Mucosa of stomach (tissue), 1 donor: ENCODE measurements around the gene CHMP6.
"Not testable (repeated sequence)": the region's sequence is repeated elsewhere in the genome, so short reads cannot be mapped to it uniquely, and the experiment has no call there.

Experiments
- H3K27me3 ChIP-seq: one replicate; pipeline ENCODE4 v1.7.0; 2013; ENCODE audit warnings: mild to moderate bottlenecking, low read length; ENCODE audit not compliant: control insufficient read depth, insufficient read depth
- H3K36me3 ChIP-seq: one replicate; pipeline ENCODE4 v1.7.0; 2013; ENCODE audit warnings: low read length; ENCODE audit not compliant: control insufficient read depth, insufficient read depth
- H3K4me1 ChIP-seq: one replicate; pipeline ENCODE4 v1.7.0; 2013; ENCODE audit warnings: mild to moderate bottlenecking, low read length; ENCODE audit not compliant: control insufficient read depth, insufficient read depth
- H3K4me3 ChIP-seq: one replicate; pipeline ENCODE4 v1.7.0; 2013; ENCODE audit warnings: low read length
- H3K9ac ChIP-seq: one replicate; pipeline ENCODE4 v1.7.0; 2013; ENCODE audit warnings: mild to moderate bottlenecking, low read length, moderate library complexity
- H3K9me3 ChIP-seq: one replicate; pipeline ENCODE4 v1.7.0; 2013; ENCODE audit warnings: mild to moderate bottlenecking, low read length, moderate library complexity; ENCODE audit not compliant: control insufficient read depth
- donor health status: Pancreatic carcinoma.

Gene CHMP6

GRCh38 chr17:81003711-81004475, 12.3 kb downstream of the CHMP6 start:
- Histone ChIP-seq H3K9me3 (no peaks in the 10 kb centered on the region), H3K27me3 (peaks cover 17% of the 10 kb centered on the region), H3K4me3 (no peak overlapping the region), H3K9ac (no peak overlapping the region), H3K36me3 (no peaks in the 10 kb centered on the region), H3K4me1 (peaks cover 30% of the 10 kb centered on the region)

GRCh38 chr17:81006891-81007290, 15.2 kb downstream of the CHMP6 start:
- peaks cover 17% of the 10 kb centered on the region for H3K27me3 ChIP-seq

DNA sequence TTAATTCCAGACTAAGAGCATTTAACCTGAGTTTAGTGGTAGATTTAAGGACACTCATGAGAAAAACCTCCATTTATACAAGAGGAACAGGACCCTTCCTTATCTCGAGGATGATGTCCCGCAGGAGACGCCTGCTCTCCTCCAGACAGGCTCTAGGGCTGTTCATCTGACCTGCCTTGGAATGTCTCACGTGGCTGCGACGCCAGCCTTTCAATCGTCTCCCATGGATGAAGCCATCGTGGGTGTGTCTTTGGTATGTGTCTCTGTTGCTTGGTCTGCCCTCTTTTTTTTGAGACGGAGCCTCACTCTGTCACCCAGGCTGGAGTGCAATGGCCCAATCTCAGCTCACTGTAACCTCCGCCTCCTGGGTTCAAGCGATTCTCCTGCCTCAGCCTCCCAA, 16.5 kb downstream of the CHMP6 start:
- Histone ChIP-seq H3K4me3 (no peak overlapping the region), H3K9me3 (no peaks in the 10 kb centered on the region), H3K36me3 (no peaks in the 10 kb centered on the region), H3K9ac (no peak overlapping the region), H3K27me3 (peaks cover 17% of the 10 kb centered on the region), H3K4me1 (peaks cover 5% of the 10 kb centered on the region)

More at GRCh38 chr17:81006891-81007290, 15.2 kb downstream of the CHMP6 start:
- Histone ChIP-seq H3K9ac (no peak overlapping the region), H3K4me1 (peaks cover 15% of the 10 kb centered on the region), H3K36me3 (no peaks in the 10 kb centered on the region), H3K4me3 (no peak overlapping the region), H3K9me3 (no peaks in the 10 kb centered on the region)

GRCh38 chr17:81009136-81009535, 17.5 kb downstream of the CHMP6 start:
- no peaks in the 10 kb centered on the region for H3K4me1 ChIP-seq
- H3K4me3 ChIP-seq = no peak overlapping the region
- no peaks in the 10 kb centered on the region for H3K36me3 ChIP-seq
- H3K9me3 ChIP-seq = no peaks in the 10 kb centered on the region
- peaks cover 9% of the 10 kb centered on the region for H3K27me3 ChIP-seq
- no peak overlapping the region for H3K9ac ChIP-seq

GRCh38 chr17:81010935-81011334, 19.3 kb downstream of the CHMP6 start:
- H3K9me3 ChIP-seq = no peaks in the 10 kb centered on the region
- no peaks in the 10 kb centered on the region for H3K36me3 ChIP-seq
- H3K4me1 ChIP-seq = no peaks in the 10 kb centered on the region
- H3K4me3 ChIP-seq = no peak overlapping the region
- no peaks in the 10 kb centered on the region for H3K27me3 ChIP-seq
- no peak overlapping the region for H3K9ac ChIP-seq

- Histone ChIP-seq H3K27me3 (no peaks in the 10 kb centered on the region), H3K9ac (no peak overlapping the region), H3K4me3 (no peak overlapping the region), H3K4me1 (no peaks in the 10 kb centered on the region), H3K36me3 (no peaks in the 10 kb centered on the region), H3K9me3 (no peaks in the 10 kb centered on the region)
Measured at GRCh38 chr17:81011951-81012350, 20.3 kb downstream of the CHMP6 start.

DNA sequence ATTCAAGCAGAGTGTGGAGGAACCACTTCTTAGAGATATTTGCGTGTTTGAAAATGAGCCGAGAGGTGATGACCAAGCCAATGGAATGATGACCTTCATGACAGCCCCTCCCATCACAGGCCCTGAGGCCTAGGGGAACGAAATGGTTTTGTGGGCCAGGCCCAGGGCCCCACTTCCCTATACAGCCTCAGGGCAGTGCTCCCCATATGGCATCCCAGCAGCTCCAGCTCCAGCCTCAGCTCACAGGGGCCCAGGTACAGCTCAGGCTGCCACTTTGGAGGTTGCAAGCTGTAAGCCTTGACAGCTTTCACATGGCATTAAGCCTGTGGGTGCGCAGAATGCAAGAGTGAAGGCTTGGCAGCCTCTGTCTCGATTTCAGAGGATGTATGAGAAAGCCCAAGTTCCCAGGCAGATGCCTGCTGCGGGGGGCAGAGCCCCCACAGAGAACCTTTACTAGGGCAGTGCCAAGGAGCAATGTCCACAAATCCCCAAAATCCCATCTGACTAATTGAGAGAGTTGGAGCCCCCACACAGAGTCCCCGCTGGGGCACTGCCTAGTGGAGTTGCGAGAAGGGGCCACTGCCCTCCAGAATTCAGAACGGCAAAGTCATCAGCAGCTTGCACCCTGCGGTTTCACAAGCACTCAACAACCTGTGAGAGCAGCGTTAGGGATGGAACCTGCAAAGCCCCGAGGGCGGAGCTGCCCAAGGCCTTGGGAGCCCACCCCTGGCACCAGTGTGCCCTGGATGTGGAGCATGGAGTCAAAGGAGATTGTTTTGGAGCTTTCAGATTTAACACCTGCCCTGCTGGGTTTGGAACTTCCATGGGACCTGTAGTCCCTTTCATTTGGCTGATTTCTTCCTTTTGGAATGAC, 21.2 kb downstream of the CHMP6 start:
- H3K4me3 ChIP-seq = no peak overlapping the region
- no peaks in the 10 kb centered on the region for H3K27me3 ChIP-seq

GRCh38 chr17:81013642-81014041, 22.0 kb downstream of the CHMP6 start:
- Histone ChIP-seq H3K4me3 (no peak overlapping the region), H3K36me3 (no peaks in the 10 kb centered on the region), H3K9me3 (no peaks in the 10 kb centered on the region), H3K27me3 (no peaks in the 10 kb centered on the region), H3K9ac (no peak overlapping the region), H3K4me1 (peaks cover 13% of the 10 kb centered on the region)

More for the DNA sequence above, 21.2 kb downstream of the CHMP6 start:
- Histone ChIP-seq H3K4me1 (peaks cover 5% of the 10 kb centered on the region), H3K36me3 (no peaks in the 10 kb centered on the region), H3K9me3 (no peaks in the 10 kb centered on the region), H3K9ac (no peak overlapping the region)

DNA sequence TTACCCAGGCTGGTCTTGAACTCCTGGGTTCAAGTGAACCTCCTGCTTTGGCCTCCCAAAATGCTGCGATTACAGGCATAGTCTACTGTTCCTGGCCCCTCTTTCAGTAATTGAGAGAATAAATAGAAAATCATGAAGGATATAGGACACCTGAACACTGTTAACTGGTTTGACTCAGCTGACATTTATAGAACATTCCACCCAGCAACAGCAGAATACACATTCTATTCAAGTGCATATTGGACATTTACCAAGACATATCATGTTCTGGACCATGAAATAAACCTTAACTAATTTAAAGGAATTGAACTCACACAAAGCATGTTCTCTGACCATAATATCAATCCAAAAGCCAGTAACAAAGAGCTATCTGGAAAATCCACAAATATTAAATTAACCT, 23.5 kb downstream of the CHMP6 start:
- H3K4me1 ChIP-seq = peaks cover 13% of the 10 kb centered on the region
- no peaks in the 10 kb centered on the region for H3K36me3 ChIP-seq
- no peaks in the 10 kb centered on the region for H3K27me3 ChIP-seq
- no peak overlapping the region for H3K4me3 ChIP-seq
- H3K9ac ChIP-seq = no peak overlapping the region
- no peaks in the 10 kb centered on the region for H3K9me3 ChIP-seq

DNA sequence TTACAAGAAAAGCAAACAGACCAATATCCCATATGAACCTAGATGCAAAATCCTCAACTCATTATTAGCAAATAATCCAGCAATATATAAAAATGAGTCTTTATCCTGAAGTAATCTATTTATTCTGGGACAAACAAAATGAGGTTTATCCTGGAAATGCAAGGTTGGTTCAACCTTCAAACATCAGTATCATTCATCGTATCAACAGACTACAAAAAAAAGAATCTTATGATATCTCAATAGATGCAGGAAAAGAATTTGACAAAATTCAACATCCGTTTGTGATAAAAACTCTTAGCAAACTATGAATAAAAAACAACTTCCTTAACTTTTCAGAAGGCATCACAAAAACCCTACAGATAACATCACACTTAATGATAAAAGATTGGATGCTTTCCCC, 24.9 kb downstream of the CHMP6 start:
- Histone ChIP-seq H3K36me3 (no peaks in the 10 kb centered on the region), H3K4me1 (peaks cover 26% of the 10 kb centered on the region), H3K4me3 (no peak overlapping the region), H3K9ac (no peak overlapping the region), H3K27me3 (no peaks in the 10 kb centered on the region), H3K9me3 (no peaks in the 10 kb centered on the region)

DNA sequence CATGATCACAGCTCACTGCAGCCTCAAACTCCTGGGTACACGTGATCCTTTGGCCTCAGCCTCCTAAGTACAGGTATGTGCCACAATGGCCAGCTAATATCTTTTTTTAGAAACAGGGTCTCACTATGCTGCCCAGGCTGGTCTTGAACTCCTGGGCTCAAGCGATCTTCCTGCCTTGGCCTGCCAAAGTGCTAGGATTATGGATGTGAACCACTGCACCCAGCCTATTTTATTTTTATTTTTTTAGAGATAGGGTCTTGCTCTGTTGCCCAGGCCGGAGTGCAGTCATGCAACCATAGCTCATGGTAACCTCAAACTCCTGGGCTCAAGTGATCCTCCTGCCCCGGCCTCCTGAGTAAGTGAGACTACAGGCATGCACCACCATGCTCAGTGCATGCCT, 25.7 kb downstream of the CHMP6 start:
- not testable (repeated sequence) for H3K9me3 ChIP-seq, H3K9ac ChIP-seq, H3K36me3 ChIP-seq, H3K4me3 ChIP-seq, H3K27me3 ChIP-seq
- H3K4me1 ChIP-seq = peaks cover 27% of the 10 kb centered on the region

DNA sequence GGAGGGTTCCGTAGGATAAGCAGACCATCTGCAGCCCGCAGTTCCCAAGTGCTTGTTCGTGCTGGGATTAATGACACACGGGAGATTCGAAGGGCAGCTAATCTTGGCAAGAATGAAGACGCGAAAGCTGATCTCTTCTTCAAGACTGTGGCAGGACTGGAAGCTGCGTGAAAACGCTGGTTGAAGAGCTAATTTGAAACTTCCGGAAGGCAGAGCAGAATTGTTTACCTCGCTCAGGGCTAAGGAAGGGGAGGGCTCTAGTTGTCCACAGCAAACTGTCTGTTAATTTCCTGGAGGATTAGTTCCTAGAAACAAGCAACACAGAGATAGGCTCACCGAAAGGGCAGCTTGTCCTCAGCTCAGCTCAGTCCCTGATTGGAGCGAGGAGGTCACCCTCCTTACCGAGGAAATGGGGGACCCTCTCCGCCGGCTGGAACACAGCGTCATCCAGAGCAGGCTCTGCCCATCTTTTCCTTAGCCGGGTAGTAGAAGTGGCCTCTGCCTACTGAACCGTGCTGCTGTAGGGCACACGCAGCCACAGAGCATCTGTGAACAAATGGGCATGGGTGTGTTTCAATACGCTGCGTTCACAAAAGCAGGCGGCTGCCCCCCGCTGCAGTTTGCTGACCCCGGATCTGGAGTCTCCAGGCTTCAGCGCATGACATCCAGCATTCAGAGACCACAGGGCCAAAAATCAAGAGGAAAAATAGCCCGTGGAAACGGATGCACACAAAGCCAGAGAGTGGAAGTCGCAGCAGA, 26.6 kb downstream of the CHMP6 start:
- peak overlapping the region; percentile 27 for H3K4me3 ChIP-seq
- H3K9ac ChIP-seq = peak overlapping the region; percentile 45
- no peaks in the 10 kb centered on the region for H3K9me3 ChIP-seq
- H3K27me3 ChIP-seq = no peaks in the 10 kb centered on the region
- peaks cover 29% of the 10 kb centered on the region for H3K4me1 ChIP-seq
- no peaks in the 10 kb centered on the region for H3K36me3 ChIP-seq
